Measurements from ENCODE around the gene MINPP1. TPM values are rescaled to one million over a fixed set of nuclear protein-coding genes. Genes with fewer than 3 reads are reported as not detected.

The MINPP1 gene
- total RNA-seq, 1 experiment from 2014 or later = 37.0 TPM

- Histone ChIP-seq H3K4me3 (ENCODE audit: low read depth in 2 of 2, low read length in 2 of 2) (no peak overlapping the region), H3K4me1 (ENCODE audit: control insufficient read depth, insufficient read depth, low read length) (no peaks in the 10 kb centered on the region), H3K36me3 (ENCODE audit: control insufficient read depth, insufficient read depth, low read length) (no peaks in the 10 kb centered on the region), H3K27ac (ENCODE audit: low read length) (no peak overlapping the region), H3K9me3 (ENCODE audit: control insufficient read depth, insufficient read depth, low read depth, low read length) (no peaks in the 10 kb centered on the region), H3K27me3 (ENCODE audit: control insufficient read depth, insufficient read depth, low read length) (no peaks in the 10 kb centered on the region)
- ChIA-PET POLR2A (no interaction called here), CTCF (no interaction called here)
- BruUV-seq (replicated peaks) = no TSS peak
- in situ Hi-C loops (cut with HindIII; ENCODE audit: low pct_unique_long_range_greater_than_20kb, low sequenced_read_pairs) = no loop called here
- TF ChIP-seq SIN3A (IDR thresholded peaks at IDR 0.05; ENCODE audit: borderline replicate concordance, insufficient read depth, low read depth, low read length) (no peak), CTCF (IDR thresholded peaks at IDR 0.05) (no peak), TCF7L2 (IDR thresholded peaks at IDR 0.05; ENCODE audit: low read depth, low read length) (no peak), REST (IDR thresholded peaks at IDR 0.05; ENCODE audit: insufficient read depth in 1 of 2, low read depth in 2 of 2, low read length in 1 of 2) (no peak), POLR2AphosphoS5 (IDR thresholded peaks at IDR 0.05; ENCODE audit: low read depth, low read length) (no peak)
- ATAC-seq (no peak), DNase-seq (ENCODE audit: low read depth, low spot score) (no peak)
- intact Hi-C loops (cut with micrococcal nuclease; ENCODE audit: unreplicated experiment) = loop anchor here (5.0 kb wide), 1 partner anchor 203 kb away; no protein-coding TSS in a partner anchor
Observed at GRCh38 chr10:87534173-87534858, 29.6 kb downstream of the MINPP1 start.

- ATAC-seq (no peak), DNase-seq (ENCODE audit: low read depth, low spot score) (no peak)
- CTCF ChIA-PET = no interaction called here
- no peaks in the 10 kb centered on the region for H3K4me1 ChIP-seq (ENCODE audit: control insufficient read depth, insufficient read depth, low read length)
- no peak overlapping the region for H3K4me3 ChIP-seq (ENCODE audit: low read depth in 2 of 2, low read length in 2 of 2)
- H3K9me3 ChIP-seq (ENCODE audit: control insufficient read depth, insufficient read depth, low read depth, low read length) = no peaks in the 10 kb centered on the region
- no peaks in the 10 kb centered on the region for H3K27me3 ChIP-seq (ENCODE audit: control insufficient read depth, insufficient read depth, low read length)
- no peak overlapping the region for H3K27ac ChIP-seq (ENCODE audit: low read length)
- H3K36me3 ChIP-seq (ENCODE audit: control insufficient read depth, insufficient read depth, low read length) = no peaks in the 10 kb centered on the region
- in situ Hi-C loops (cut with HindIII; ENCODE audit: low pct_unique_long_range_greater_than_20kb, low sequenced_read_pairs) (no loop called here), intact Hi-C loops (cut with micrococcal nuclease; ENCODE audit: unreplicated experiment) (loop anchor here (5.0 kb wide), 1 partner anchor 119 kb away; the partner anchor contains the start of gene PAPSS2)
- BruUV-seq (replicated peaks) = no TSS peak
- TF ChIP-seq TCF7L2 (IDR thresholded peaks at IDR 0.05; ENCODE audit: low read depth, low read length) = no peak
- TF ChIP-seq POLR2AphosphoS5 (IDR thresholded peaks at IDR 0.05; ENCODE audit: low read depth, low read length) = no peak
- TF ChIP-seq CTCF (IDR thresholded peaks at IDR 0.05) = no peak
- no peak for TF ChIP-seq SIN3A (IDR thresholded peaks at IDR 0.05; ENCODE audit: borderline replicate concordance, insufficient read depth, low read depth, low read length)
- no peak for TF ChIP-seq REST (IDR thresholded peaks at IDR 0.05; ENCODE audit: insufficient read depth in 1 of 2, low read depth in 2 of 2, low read length in 1 of 2)
- POLR2A ChIA-PET = interaction anchor here (0.6 kb wide), 1 partner anchor 15 kb away, joined by 3 read pairs; no protein-coding TSS in a partner anchor
Observed at GRCh38 chr10:87538092-87539015, 33.7 kb downstream of the MINPP1 start.
